GM19372 (cell line): ENCODE data around the gene SPTA1.

Source experiments
- ATAC-seq: cut with Tn5 transposase; IDR thresholded peaks from one replicate; pipeline ENCODE4 v1.9.1; 2021; ENCODE audit warnings: mild to moderate bottlenecking, low read depth, moderate library complexity; ENCODE audit not compliant: unreplicated experiment

The SPTA1 gene

GRCh38 chr1:158579733-158580132 lies 106.8 kb downstream of the SPTA1 start, which contains the start of gene OR10X1:
TSS of gene OR10X1 (minus strand) at chr1:158579899. CDS start at chr1:158579899, 0 bp downstream.
- ATAC-seq = no peak

DNA sequence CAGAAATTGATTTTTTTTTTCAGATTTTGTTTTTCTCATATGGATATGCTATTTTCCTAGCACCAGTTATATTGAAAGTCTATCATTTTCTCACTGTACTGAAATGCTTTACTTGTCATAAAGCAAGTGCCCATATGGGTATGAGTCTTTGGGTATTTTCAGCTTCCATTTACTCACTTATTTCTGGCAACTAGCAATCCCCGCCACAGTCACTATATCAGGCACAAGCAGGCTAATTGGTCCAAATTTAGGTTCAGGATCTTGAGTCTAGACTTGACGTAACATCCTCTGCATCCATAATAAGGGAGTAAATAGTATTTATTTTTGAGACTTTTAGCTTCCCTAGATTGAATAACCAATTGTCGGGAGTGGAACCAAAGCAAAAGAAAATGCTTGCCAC lies 109.0 kb downstream of the SPTA1 start:
- no peak for ATAC-seq

DNA sequence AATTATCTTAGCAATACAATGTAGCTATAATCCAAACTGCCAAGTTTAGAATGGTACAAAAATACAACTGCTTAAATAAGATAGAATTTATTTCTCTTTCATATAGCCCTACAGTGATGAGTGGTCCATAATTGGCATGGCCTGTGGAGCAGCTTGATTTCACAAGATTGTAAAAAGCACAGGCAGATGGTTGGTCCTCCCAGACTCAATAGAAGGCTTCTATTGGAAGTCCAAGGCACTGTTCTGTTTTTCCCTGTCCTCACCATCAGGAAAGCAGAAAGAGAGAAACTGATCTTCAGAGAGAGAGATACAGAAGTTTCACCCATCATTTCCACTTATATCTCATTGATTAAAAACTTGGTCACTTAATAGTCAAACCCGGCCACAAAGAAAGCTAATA lies 114.3 kb downstream of the SPTA1 start:
- no peak for ATAC-seq

DNA sequence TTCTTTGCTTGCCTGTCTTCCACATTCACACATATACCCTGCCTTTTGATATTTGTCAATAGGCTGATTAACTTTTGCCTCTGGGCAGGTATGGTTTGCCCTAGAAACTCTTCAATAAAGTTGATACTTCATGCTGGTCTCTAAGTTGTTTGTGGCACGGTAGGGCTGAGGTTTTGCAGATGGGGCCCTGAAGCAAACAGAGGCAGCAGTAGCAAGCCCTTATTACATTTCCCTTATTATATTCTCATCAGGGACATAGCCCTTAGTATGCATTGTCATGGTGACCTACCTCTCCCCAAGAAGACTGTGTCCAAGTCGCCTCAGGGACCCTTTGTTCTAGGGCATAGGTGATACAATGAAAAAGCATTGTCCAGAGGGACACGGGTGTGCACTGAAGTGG lies 116.0 kb downstream of the SPTA1 start, which contains the start of gene OR6P1:
Gene OR6P1 (minus strand): TSS at position 101 of the 400 bp plus-strand sequence. CDS start 6,976 bp downstream, outside the sequence.
- ATAC-seq = no peak

GRCh38 chr1:158564608-158565007 lies 121.9 kb downstream of the SPTA1 start:
- no peak for ATAC-seq

- ATAC-seq = no peak
These were observed 122.7 kb downstream of the SPTA1 start for GRCh38 chr1:158563853-158564252.
